H9 (cell line): ENCODE measurements around the gene TSPAN18. TPM values are rescaled to one million over a fixed set of nuclear protein-coding genes. Genes with fewer than 3 reads are reported as not detected.

ENCODE experiments used
- DNase-seq: peaks from one replicate; pipeline ENCODE4 v3.0.0-alpha.2; 2017
- H2AFZ ChIP-seq: one replicate; pipeline ENCODE4 v1.6.1; 2013; ENCODE audit warnings: mild to moderate bottlenecking, low read length, control low read depth, moderate library complexity
- H2AK5ac ChIP-seq: 2 replicates; pipeline ENCODE4 v1.6.1; 2013; ENCODE audit warnings: low read length, control low read depth, mixed read lengths; ENCODE audit not compliant: insufficient read length
- H2BK120ac ChIP-seq: one replicate; pipeline ENCODE4 v1.6.1; 2013; ENCODE audit warnings: low read depth, mild to moderate bottlenecking, low read length, control low read depth, inconsistent platforms; ENCODE audit not compliant: poor library complexity, severe bottlenecking
- H2BK12ac ChIP-seq: 2 replicates; pipeline ENCODE4 v1.6.1; 2013; ENCODE audit warnings: low read length, control low read depth, mixed read lengths, low read depth; ENCODE audit not compliant: insufficient read length
- H2BK15ac ChIP-seq: 2 replicates; pipeline ENCODE4 v1.6.1; 2013; ENCODE audit warnings: low read depth, low read length, control low read depth
- H2BK20ac ChIP-seq: one replicate; pipeline ENCODE4 v1.6.1; 2013; ENCODE audit warnings: low read depth, mild to moderate bottlenecking, low read length, control low read depth, inconsistent platforms; ENCODE audit not compliant: poor library complexity, severe bottlenecking
- H2BK5ac ChIP-seq: 2 replicates; pipeline ENCODE4 v1.6.1; 2013; ENCODE audit warnings: low read length, control low read depth, mixed read lengths; ENCODE audit not compliant: insufficient read length
- H3K14ac ChIP-seq: 2 replicates; pipeline ENCODE4 v1.6.1; 2013; ENCODE audit warnings: low read length, control low read depth; ENCODE audit not compliant: insufficient read depth
- H3K18ac ChIP-seq: 2 replicates; pipeline ENCODE4 v1.6.1; 2013; ENCODE audit warnings: low read depth, mild to moderate bottlenecking, mixed read lengths, low read length, control low read depth; ENCODE audit not compliant: insufficient read length
- H3K23ac ChIP-seq: 2 replicates; pipeline ENCODE4 v1.6.1; 2013; ENCODE audit warnings: low read length, control low read depth, mixed read lengths, low read depth; ENCODE audit not compliant: insufficient read length
- H3K23me2 ChIP-seq: 2 replicates; pipeline ENCODE4 v1.6.1; 2013; ENCODE audit warnings: low read depth, mild to moderate bottlenecking, mixed read lengths, low read length, control low read depth; ENCODE audit not compliant: insufficient read length, poor library complexity, severe bottlenecking
- H3K27ac ChIP-seq: 2 replicates; pipeline ENCODE4 v1.5.1; 2013; ENCODE audit warnings: low read length, control low read depth, mixed read lengths, low read depth; ENCODE audit not compliant: insufficient read length
- H3K27me3 ChIP-seq: 2 replicates; pipeline ENCODE4 v1.6.1; 2013; ENCODE audit warnings: low read length, control low read depth, inconsistent platforms; ENCODE audit not compliant: insufficient read depth
- H3K4ac ChIP-seq: 2 replicates; pipeline ENCODE4 v1.6.1; 2013; ENCODE audit warnings: low read depth, mild to moderate bottlenecking, control low read depth, inconsistent platforms, low read length, moderate library complexity
- H3K4me1 ChIP-seq: 2 replicates; pipeline ENCODE4 v1.6.1; 2013; ENCODE audit warnings: low read length, control low read depth, inconsistent platforms; ENCODE audit not compliant: insufficient read depth
- H3K4me2 ChIP-seq: 2 replicates; pipeline ENCODE4 v1.6.1; 2013; ENCODE audit warnings: low read length, control low read depth, mixed read lengths; ENCODE audit not compliant: insufficient read length, insufficient read depth
- H3K56ac ChIP-seq: 2 replicates; pipeline ENCODE4 v1.6.1; 2013; ENCODE audit warnings: low read depth, mild to moderate bottlenecking, mixed read lengths, low read length, control low read depth; ENCODE audit not compliant: insufficient read length
- H3K79me1 ChIP-seq: 2 replicates; pipeline ENCODE4 v1.6.1; 2013; ENCODE audit warnings: low read depth, mild to moderate bottlenecking, moderate library complexity, low read length, control low read depth, inconsistent platforms; ENCODE audit not compliant: insufficient read depth, poor library complexity, severe bottlenecking
- H3K79me2 ChIP-seq: 2 replicates; pipeline ENCODE4 v1.6.1; 2013; ENCODE audit warnings: low read length, control low read depth, inconsistent platforms; ENCODE audit not compliant: insufficient read depth
- H3K9ac ChIP-seq: 2 replicates; pipeline ENCODE4 v1.6.1; 2013; ENCODE audit warnings: low read length, control low read depth, mixed read lengths; ENCODE audit not compliant: insufficient read length; ENCODE audit errors: extremely low read depth
- H3K9me3 ChIP-seq: one replicate; pipeline ENCODE4 v1.6.1; 2013; ENCODE audit warnings: low read depth, low read length, inconsistent platforms; ENCODE audit not compliant: control insufficient read depth
- H3T11ph ChIP-seq: one replicate; pipeline ENCODE4 v1.6.1; 2013; ENCODE audit warnings: mild to moderate bottlenecking, low read length, control low read depth, inconsistent platforms
- H4K20me1 ChIP-seq: one replicate; pipeline ENCODE4 v1.6.1; 2013; ENCODE audit not compliant: control insufficient read depth, insufficient read length, insufficient read depth
- H4K5ac ChIP-seq: 2 replicates; pipeline ENCODE4 v1.6.1; 2013; ENCODE audit warnings: low read depth, mild to moderate bottlenecking, mixed read lengths, low read length, control low read depth; ENCODE audit not compliant: insufficient read length
- H4K8ac ChIP-seq: replicated peaks from 2 replicates; pipeline ENCODE4 v1.6.1; 2013; ENCODE audit warnings: low read length, control low read depth, mixed read lengths, low read depth; ENCODE audit not compliant: insufficient read length
- H4K91ac ChIP-seq: 2 replicates; pipeline ENCODE4 v1.6.1; 2013; ENCODE audit warnings: low read depth, mild to moderate bottlenecking, moderate library complexity, mixed read lengths, low read length, control low read depth; ENCODE audit not compliant: insufficient read length
- H3K27ac Mint-ChIP-seq, 3 experiments: 2 replicates in 2 of 3; 3 replicates in 1 of 3; pipeline ENCODE4 v1.8.0; 2020 to 2021; ENCODE audit warnings: mixed read lengths in 3 of 3, mild to moderate bottlenecking in 1 of 3, moderate library complexity in 1 of 3
- H3K27me3 Mint-ChIP-seq: 2 replicates; pipeline ENCODE4 v1.8.0; 2021; ENCODE audit warnings: low read depth, mild to moderate bottlenecking, moderate library complexity, mixed read lengths
- H3K36me3 Mint-ChIP-seq, 3 experiments: 2 replicates in 2 of 3; 3 replicates in 1 of 3; pipeline ENCODE4 v1.8.0; 2020 to 2021; ENCODE audit warnings: low read depth in 3 of 3, mixed read lengths in 3 of 3; ENCODE audit not compliant: insufficient read depth in 1 of 3
- H3K4me1 Mint-ChIP-seq, 2 experiments: 2 replicates each; pipeline ENCODE4 v1.8.0; 2020; ENCODE audit warnings: mixed read lengths in 2 of 2
- H3K4me3 Mint-ChIP-seq, 2 experiments: 2 replicates in 1 of 2; 3 replicates in 1 of 2; pipeline ENCODE4 v1.8.0; 2020 to 2021; ENCODE audit warnings: mild to moderate bottlenecking in 2 of 2, mixed read lengths in 2 of 2, moderate library complexity in 1 of 2
- H3K9me3 Mint-ChIP-seq, 2 experiments: 2 replicates in 1 of 2; 3 replicates in 1 of 2; pipeline ENCODE4 v1.8.0; 2020; ENCODE audit warnings: mild to moderate bottlenecking in 2 of 2, mixed read lengths in 2 of 2, moderate library complexity in 1 of 2
- WGBS: extraction: QIAGEN DNeasy Blood & Tissue Kit; methylation state at CpG from one replicate; pipeline ENCODE4 v1.1.7; 2013; ENCODE audit warnings: missing lambda C conversion rate, low lambda C conversion rate, mixed read lengths; ENCODE audit not compliant: insufficient read length; ENCODE audit errors: extremely low coverage; 5-methylcytosine and 5-hydroxymethylcytosine counted together
- total RNA-seq: library from RNA; stranded (reverse); gene quantifications from 2 replicates; pipeline ENCODE4 v1.2.1, GENCODE V29; 2021
- TF ChIP-seq, protein P1 (sequence below): fragments of 200-600 bp; sonication (generic); conservative IDR thresholded peaks from 3 replicates; pipeline ENCODE4 v1.8.0; 2021; ENCODE audit warnings: antibody characterized with exemption, mild to moderate bottlenecking

Gene TSPAN18
- total RNA-seq, 1 experiment from 2014 or later: 25.3 TPM

DNA sequence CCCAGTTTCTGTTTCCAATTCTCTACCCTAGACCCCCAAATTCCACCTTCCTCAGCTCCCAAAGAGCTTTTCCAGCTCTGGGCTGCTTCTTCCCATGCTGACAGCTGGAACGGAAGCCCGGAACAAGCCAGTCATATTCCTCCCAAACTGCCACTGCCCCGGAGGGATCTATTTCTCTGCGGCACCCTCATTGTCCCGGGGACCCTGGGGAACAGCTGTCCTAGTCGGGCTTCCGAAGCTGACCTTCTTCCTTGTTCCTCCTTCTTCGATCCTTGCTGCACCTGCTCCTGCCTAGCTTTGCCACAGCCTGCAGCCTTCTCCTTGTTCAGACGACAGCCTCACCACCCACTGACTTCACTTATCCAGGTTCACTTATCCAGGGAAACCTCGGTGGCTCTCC lies 105.7 kb downstream of the TSPAN18 start:
- Histone ChIP-seq H3K9me3 (no peaks in the 10 kb centered on the region), H4K5ac (no peak overlapping the region), H3K79me2 (no peaks in the 10 kb centered on the region), H3K56ac (no peak overlapping the region), H3K79me1 (no peaks in the 10 kb centered on the region), H4K8ac (no peak overlapping the region), H2BK15ac (no peak overlapping the region), H3K4ac (no peak overlapping the region), H3K27me3 (no peaks in the 10 kb centered on the region), H3K9ac (no peak overlapping the region), H2AK5ac (no peak overlapping the region), H3T11ph (no peak overlapping the region), H2BK20ac (no peak overlapping the region), H3K4me1 (peaks cover 16% of the 10 kb centered on the region; the same call in 1 of the 2 replicates), H2AFZ (no peak overlapping the region), H2BK12ac (no peak overlapping the region), H3K14ac (no peak overlapping the region), H2BK5ac (no peak overlapping the region), H4K91ac (no peak overlapping the region), H3K27ac (no peak overlapping the region), H3K23ac (no peak overlapping the region), H3K23me2 (no peaks in the 10 kb centered on the region), H2BK120ac (no peak overlapping the region), H4K20me1 (peaks cover 2% of the 10 kb centered on the region), H3K4me2 (no peak overlapping the region), H3K18ac (no peak overlapping the region)
- no peak overlapping the region for H3K4me3 Mint-ChIP-seq
- H3K27ac Mint-ChIP-seq: no peak overlapping the region
- peaks cover 39% of the 10 kb centered on the region for H3K27me3 Mint-ChIP-seq
- H3K4me1 Mint-ChIP-seq: peaks cover 48 to 53% of the 10 kb centered on the region in 2 experiments
- no peak for DNase-seq
- peaks cover 5 to 9% of the 10 kb centered on the region in 2 experiments; a peak in 4 of 5 replicates for H3K9me3 Mint-ChIP-seq
- no CpG with 5 or more reads among the region's 10 CpGs for WGBS
- TF ChIP-seq, protein P1, sequence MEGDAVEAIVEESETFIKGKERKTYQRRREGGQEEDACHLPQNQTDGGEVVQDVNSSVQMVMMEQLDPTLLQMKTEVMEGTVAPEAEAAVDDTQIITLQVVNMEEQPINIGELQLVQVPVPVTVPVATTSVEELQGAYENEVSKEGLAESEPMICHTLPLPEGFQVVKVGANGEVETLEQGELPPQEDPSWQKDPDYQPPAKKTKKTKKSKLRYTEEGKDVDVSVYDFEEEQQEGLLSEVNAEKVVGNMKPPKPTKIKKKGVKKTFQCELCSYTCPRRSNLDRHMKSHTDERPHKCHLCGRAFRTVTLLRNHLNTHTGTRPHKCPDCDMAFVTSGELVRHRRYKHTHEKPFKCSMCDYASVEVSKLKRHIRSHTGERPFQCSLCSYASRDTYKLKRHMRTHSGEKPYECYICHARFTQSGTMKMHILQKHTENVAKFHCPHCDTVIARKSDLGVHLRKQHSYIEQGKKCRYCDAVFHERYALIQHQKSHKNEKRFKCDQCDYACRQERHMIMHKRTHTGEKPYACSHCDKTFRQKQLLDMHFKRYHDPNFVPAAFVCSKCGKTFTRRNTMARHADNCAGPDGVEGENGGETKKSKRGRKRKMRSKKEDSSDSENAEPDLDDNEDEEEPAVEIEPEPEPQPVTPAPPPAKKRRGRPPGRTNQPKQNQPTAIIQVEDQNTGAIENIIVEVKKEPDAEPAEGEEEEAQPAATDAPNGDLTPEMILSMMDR: no peak
- H3K36me3 Mint-ChIP-seq: peaks cover 0 to 12% (median 6%) of the 10 kb centered on the region in 3 experiments; a peak in 4 of 7 replicates
